K562 (cell line): ENCODE results near the gene EEF1A2. TPM values are rescaled to one million over a fixed set of nuclear protein-coding genes. Genes with fewer than 3 reads are reported as not detected.

Experiments
- ATAC-seq: fragments of 200-7000 bp; cut with Tn5 transposase; 3 replicates; pipeline ENCODE4 v1.9.1; 2020; ENCODE audit warnings: moderate library complexity
- BruUV-seq: library from RNA; stranded (reverse); fragments of 400-500 nt; replicated peaks from 2 replicates; lab custom pipeline; 2021; lab: Mats Ljungman, UMichigan
- CTCF ChIA-PET: fragments of 300-600 bp; formaldehyde crosslinking; extraction: SDS; loops from one replicate; lab custom pipeline; 2021; ENCODE audit warnings: low intra/inter-chr PET ratio; lab: Yijun Ruan, JAX
- POLR2A ChIA-PET: fragments of 300-600, 350-650 bp; sonication (Branson Sonifier 250); formaldehyde crosslinking; extraction: SDS; loops from one replicate; lab custom pipeline; 2021; ENCODE audit warnings: antibody characterized with exemption, inconsistent platforms; lab: Yijun Ruan, JAX
- DNase-seq, 4 experiments: peaks; one replicate each; pipeline versions ENCODE4 v3.0.0 to v3.0.0-alpha.2; 2011 to 2018; ENCODE audit warnings: low spot score in 3 of 4, mixed read lengths in 3 of 4; ENCODE audit errors: extremely low read depth in 1 of 4
- FAIRE-seq: peaks from 2 replicates; lab custom pipeline; 2011; peaks lifted over from hg19 to GRCh38; lab: Jason Lieb, UNC
- H2AFZ ChIP-seq: 2 replicates; pipeline ENCODE4 v1.6.0; 2011; ENCODE audit warnings: low read depth, low read length, control low read depth, inconsistent platforms
- H3K27ac ChIP-seq: fragments of 200-600 bp; 3 replicates; pipeline ENCODE4 v1.8.0; 2011; ENCODE audit warnings: low read depth, mild to moderate bottlenecking, control low read depth, inconsistent platforms, low read length, moderate library complexity, mixed read lengths; ENCODE audit errors: extremely low read depth
- H3K27me3 ChIP-seq, 2 experiments: fragments of 300-600 bp in 1 of 2; 2 replicates in 1 of 2; 3 replicates in 1 of 2; pipeline versions ENCODE4 v1.6.0 to v1.8.0; 2011; ENCODE audit warnings: inconsistent platforms in 2 of 2, low read length in 2 of 2, mild to moderate bottlenecking in 1 of 2, mixed read lengths in 1 of 2, moderate library complexity in 1 of 2; ENCODE audit not compliant: control insufficient read depth in 2 of 2, insufficient read depth in 2 of 2
- H3K36me3 ChIP-seq: fragments of 300-600 bp; 3 replicates; pipeline ENCODE4 v1.8.0; 2011; ENCODE audit warnings: mild to moderate bottlenecking, low read length, inconsistent platforms; ENCODE audit not compliant: control insufficient read depth, insufficient read depth
- H3K4me1 ChIP-seq, 2 experiments: fragments of 200-600 bp in 1 of 2; replicated peaks in 1 of 2; 2 replicates in 1 of 2; 3 replicates in 1 of 2; pipeline versions ENCODE4 v1.5.1 to v1.8.0; 2011; ENCODE audit warnings: inconsistent platforms in 2 of 2, low read length in 2 of 2, mild to moderate bottlenecking in 1 of 2, mixed read lengths in 1 of 2, moderate library complexity in 1 of 2; ENCODE audit not compliant: control insufficient read depth in 2 of 2, insufficient read depth in 2 of 2
- H3K4me2 ChIP-seq: 2 replicates; pipeline ENCODE4 v1.6.1; 2011; ENCODE audit warnings: low read length, control low read depth, inconsistent platforms, mixed read lengths; ENCODE audit not compliant: insufficient read depth
- H3K4me3 ChIP-seq: fragments of 200-600 bp; sonication (generic), shearing (Covaris generic); 2 replicates; pipeline ENCODE4 v1.5.1; 2016; ENCODE audit warnings: control low read depth, inconsistent platforms
- H3K79me2 ChIP-seq: fragments of 200-600 bp; 3 replicates; pipeline ENCODE4 v1.8.0; 2011; ENCODE audit warnings: low read length, inconsistent platforms; ENCODE audit not compliant: control insufficient read depth, insufficient read depth
- H3K9ac ChIP-seq, 2 experiments: 2 replicates each; pipeline versions ENCODE4 v1.6.0 to v1.6.1; 2011; ENCODE audit warnings: low read depth in 2 of 2, low read length in 2 of 2, control low read depth in 1 of 2, inconsistent platforms in 1 of 2, mild to moderate bottlenecking in 1 of 2, mixed read lengths in 1 of 2; ENCODE audit not compliant: insufficient read depth in 1 of 2
- H3K9me1 ChIP-seq: one replicate; pipeline ENCODE4 v1.6.0; 2011; ENCODE audit warnings: inconsistent platforms, mild to moderate bottlenecking, low read length, moderate library complexity; ENCODE audit not compliant: control insufficient read depth, insufficient read depth
- H3K9me3 ChIP-seq: replicated peaks from 2 replicates; pipeline ENCODE4 v1.5.1; 2011; ENCODE audit warnings: low read depth, low read length, inconsistent platforms; ENCODE audit not compliant: control insufficient read depth, insufficient read depth
- H4K20me1 ChIP-seq: replicated peaks from 2 replicates; pipeline ENCODE4 v1.6.1; 2011; ENCODE audit warnings: low read length, inconsistent platforms, mixed read lengths; ENCODE audit not compliant: control insufficient read depth, insufficient read depth
- RERE ChIP-seq: sonication (generic); formaldehyde crosslinking; IDR thresholded peaks from 2 replicates; pipeline ENCODE4 v1.8.0; 2023; ENCODE audit warnings: missing genetic modification reagents, mild to moderate bottlenecking, borderline replicate concordance
- SFPQ ChIP-seq: fragments of 200-400 bp; formaldehyde crosslinking; IDR thresholded peaks from 2 replicates; pipeline ENCODE4 v1.6.1; 2017; ENCODE audit warnings: mild to moderate bottlenecking, low read depth, low read length, moderate library complexity
- ZNF518B ChIP-seq: fragments of 250-450 bp; sonication (Bioruptor Pico); IDR thresholded peaks from 2 replicates; pipeline ENCODE4 v1.5.0; 2021; ENCODE audit warnings: mild to moderate bottlenecking, moderate library complexity
- ZNF551 ChIP-seq: fragments of 250-450 bp; sonication (Bioruptor Pico); IDR thresholded peaks from 2 replicates; pipeline ENCODE4 v1.5.0; 2021; ENCODE audit warnings: mild to moderate bottlenecking, moderate library complexity
- WGBS: fragments of 100-300 bp; shearing (Covaris generic); methylation state at CpG from one replicate; pipeline ENCODE4 v1.1.6; 2016; ENCODE audit warnings: low coverage, mixed read lengths; ENCODE audit not compliant: insufficient coverage; ENCODE audit errors: missing lambda C conversion rate; 5-methylcytosine and 5-hydroxymethylcytosine counted together
- in situ Hi-C: fragments of 300-500 bp; cut with MboI; formaldehyde crosslinking; loops from 4 replicates; pipeline ENCODE4 v1.15.0; 2018; ENCODE audit warnings: inconsistent platforms, mixed read lengths
- intact Hi-C: fragments of 100-400 bp; cut with micrococcal nuclease; formaldehyde crosslinking; loops from 2 replicates; pipeline ENCODE4 v1.14.2; 2022
- polyA plus RNA-seq, 8 experiments: library from polyadenylated mRNA; depleted of rRNA in 4 of 8; stranded (reverse) in 5 of 8; unstranded in 3 of 8; fragments of >200 nt; fragmentation: Nextera tagmentation in 2 of 8; fragmentation: Illumina TruSeq in 1 of 8; extraction: Ambion mirVana in 2 of 8; extraction: Trizol in 1 of 8; gene quantifications; 2 replicates each; pipeline versions ENCODE4 v1.2.1 to v1.2.3, GENCODE V29; 2011 to 2014; ENCODE audit warnings: inconsistent platforms in 1 of 8, missing spikeins in 1 of 8
- total RNA-seq, 7 experiments: library from RNA; depleted of rRNA in 6 of 7; stranded (reverse); fragments of >200 nt in 6 of 7; fragmentation: Illumina TruSeq in 2 of 7; extraction: Trizol in 2 of 7; gene quantifications; 2 replicates each; pipeline versions ENCODE4 v1.2.1 to v1.2.3, GENCODE V29; 2011 to 2021; ENCODE audit warnings: low replicate concordance in 1 of 7

EEF1A2 gene
- total and polyA plus RNA-seq, 9 of the 15 experiments (the other 6 are each of a cell fraction or from before 2014, with no cell fraction given) = 0.04 to 29.6 (median 11.5) TPM

- H3K9me1 ChIP-seq = no peaks in the 10 kb centered on the region
- BruUV-seq = no TSS peak
- no peak overlapping the region for H2AFZ ChIP-seq
- ChIA-PET CTCF (no interaction called here), POLR2A (interaction anchor here (0.7 kb wide), 1 partner anchor 603 kb away, joined by 4 read pairs; no protein-coding TSS in a partner anchor)
- no peaks in the 10 kb centered on the region for H3K36me3 ChIP-seq
- ATAC-seq = no peak
- intact Hi-C loops (no loop called here), in situ Hi-C loops (no loop called here)
- 3% methylated on average over 5 of the region's 5 CpGs for WGBS
- FAIRE-seq = no peak
- no peak for TF ChIP-seq SFPQ
- TF ChIP-seq RERE = no peak
- no peak for TF ChIP-seq ZNF518B (CRISPR knock-in tag)
- TF ChIP-seq ZNF551 (CRISPR knock-in tag) = no peak
- H3K9me3 ChIP-seq = no peaks in the 10 kb centered on the region
- peaks cover 24 to 55% of the 10 kb centered on the region in 2 experiments; a peak in 4 of 5 replicates for H3K27me3 ChIP-seq
- no peaks in the 10 kb centered on the region for H3K79me2 ChIP-seq
- H3K4me1 ChIP-seq = peaks cover 0 to 36% of the 10 kb centered on the region in 2 experiments; a peak in 2 of 5 replicates
- no peak overlapping the region for H3K27ac ChIP-seq
- 0 out of 2 replicates have a peak, but pooled peaks cover 6% of the 10 kb centered on the region for H4K20me1 ChIP-seq
- H3K4me3 ChIP-seq = no peak overlapping the region
- H3K9ac ChIP-seq = no peak overlapping the region; a peak in 1 of 4 replicates
- no peak overlapping the region for H3K4me2 ChIP-seq
- no peak for DNase-seq
Observed at GRCh38 chr20:63449025-63449424, 49.9 kb downstream of the EEF1A2 start.
